H1 (cell line): ENCODE measurements around the gene ZNF316. TPM values are rescaled to one million over a fixed set of nuclear protein-coding genes. Genes with fewer than 3 reads are reported as not detected.

Experiments used
- CTCF ChIA-PET: fragments of 300-600 bp; sonication (Branson Sonifier 250); formaldehyde crosslinking; loops from one replicate; lab custom pipeline; 2021; ENCODE audit not compliant: partially characterized antibody; lab: Charles Lee
- POLR2A ChIA-PET: fragments of 300-600 bp; sonication (Branson Sonifier 250); formaldehyde crosslinking; loops from one replicate; lab custom pipeline; 2021; ENCODE audit warnings: inconsistent platforms; ENCODE audit not compliant: partially characterized antibody; lab: Charles Lee
- DNase-seq, 2 experiments: peaks; one replicate each; pipeline versions ENCODE4 v3.0.0 to v3.0.0-alpha.2; 2010 to 2022; ENCODE audit warnings: low spot score in 2 of 2, low read depth in 1 of 2, mixed read lengths in 1 of 2
- FAIRE-seq: peaks from 2 replicates; lab custom pipeline; 2011; peaks lifted over from hg19 to GRCh38; lab: Jason Lieb, UNC
- H2AFZ ChIP-seq: 2 replicates; pipeline ENCODE4 v1.8.1; 2012; ENCODE audit warnings: low read length, inconsistent platforms
- H2AK5ac ChIP-seq: 2 replicates; pipeline ENCODE4 v1.6.1; 2013; ENCODE audit warnings: low read depth, low read length
- H2BK120ac ChIP-seq: replicated peaks from 2 replicates; pipeline ENCODE3; 2013; ENCODE audit warnings: low read depth, low read length, inconsistent platforms
- H2BK12ac ChIP-seq: 2 replicates; pipeline ENCODE4 v1.6.1; 2013; ENCODE audit warnings: low read depth, low read length
- H2BK15ac ChIP-seq: 2 replicates; pipeline ENCODE4 v1.6.1; 2013; ENCODE audit warnings: low read length
- H2BK20ac ChIP-seq: 2 replicates; pipeline ENCODE4 v1.6.1; 2013; ENCODE audit warnings: low read length
- H2BK5ac ChIP-seq: 2 replicates; pipeline ENCODE4 v1.6.1; 2013; ENCODE audit warnings: low read depth, low read length
- H3K14ac ChIP-seq: 2 replicates; pipeline ENCODE4 v1.6.1; 2013; ENCODE audit warnings: inconsistent platforms; ENCODE audit not compliant: insufficient read length
- H3K18ac ChIP-seq: 2 replicates; pipeline ENCODE4 v1.6.1; 2013; ENCODE audit warnings: low read length; ENCODE audit errors: extremely low read depth
- H3K23ac ChIP-seq: 2 replicates; pipeline ENCODE4 v1.6.1; 2013; ENCODE audit warnings: inconsistent platforms; ENCODE audit not compliant: insufficient read length
- H3K23me2 ChIP-seq: 2 replicates; pipeline ENCODE4 v1.6.1; 2013; ENCODE audit warnings: low read depth, low read length
- H3K27ac ChIP-seq: 2 replicates; pipeline ENCODE4 v1.6.1; 2011; ENCODE audit warnings: low read depth, low read length, inconsistent platforms
- H3K27me3 ChIP-seq, 4 experiments: replicated peaks in 1 of 4; 1 replicate in 1 of 4; 2 replicates in 3 of 4; pipeline versions ENCODE4 v1.6.1 to v1.8.1; 2011 to 2013; ENCODE audit warnings: low read length in 3 of 4, mild to moderate bottlenecking in 3 of 4, inconsistent platforms in 2 of 4, mixed read lengths in 2 of 4, moderate library complexity in 1 of 4; ENCODE audit not compliant: control insufficient read depth in 3 of 4, insufficient read depth in 3 of 4; ENCODE audit errors: extremely low read depth in 1 of 4
- H3K36me3 ChIP-seq, 4 experiments: 2 replicates each; pipeline versions ENCODE4 v1.6.1 to v1.8.1; 2011 to 2013; ENCODE audit warnings: mild to moderate bottlenecking in 4 of 4, low read length in 3 of 4, moderate library complexity in 2 of 4, control low read depth in 1 of 4, inconsistent platforms in 1 of 4; ENCODE audit not compliant: insufficient read depth in 4 of 4, control insufficient read depth in 2 of 4
- H3K4ac ChIP-seq: replicated peaks from 2 replicates; pipeline ENCODE3; 2013; ENCODE audit warnings: low read length, low read depth, mixed read lengths, inconsistent platforms; ENCODE audit not compliant: insufficient read length
- H3K4me1 ChIP-seq, 4 experiments: replicated peaks in 1 of 4; 1 replicate in 1 of 4; 2 replicates in 3 of 4; pipeline versions ENCODE4 v1.6.1 to v1.8.1; 2011 to 2013; ENCODE audit warnings: low read length in 3 of 4, inconsistent platforms in 2 of 4, mixed read lengths in 1 of 4; ENCODE audit not compliant: insufficient read depth in 4 of 4, control insufficient read depth in 3 of 4
- H3K4me2 ChIP-seq, 2 experiments: 2 replicates each; pipeline versions ENCODE4 v1.6.1 to v1.8.1; 2011 to 2013; ENCODE audit warnings: low read depth in 2 of 2, low read length in 2 of 2, control low read depth in 1 of 2, inconsistent platforms in 1 of 2, mild to moderate bottlenecking in 1 of 2; ENCODE audit not compliant: insufficient read depth in 1 of 2
- H3K4me3 ChIP-seq, 4 experiments: fragments of 200-600, 300-600 bp in 1 of 4; sonication (generic), shearing (Covaris generic), sonication (Bioruptor Twin) in 1 of 4; 2 replicates each; pipeline versions ENCODE4 v1.5.1 to v1.8.1; 2011 to 2016; ENCODE audit warnings: low read length in 4 of 4, low read depth in 3 of 4, control low read depth in 2 of 4, inconsistent platforms in 2 of 4, mild to moderate bottlenecking in 2 of 4, mixed read lengths in 1 of 4, moderate library complexity in 1 of 4; ENCODE audit not compliant: insufficient read depth in 2 of 4; ENCODE audit errors: extremely low read depth in 1 of 4
- H3K56ac ChIP-seq: replicated peaks from 2 replicates; pipeline ENCODE3; 2013; ENCODE audit warnings: low read depth, mild to moderate bottlenecking, mixed read lengths, low read length, inconsistent platforms; ENCODE audit not compliant: insufficient read length
- H3K79me1 ChIP-seq: 2 replicates; pipeline ENCODE4 v1.6.1; 2013; ENCODE audit warnings: low read depth, low read length, control low read depth
- H3K79me2 ChIP-seq, 2 experiments: 2 replicates each; pipeline versions ENCODE4 v1.6.1 to v1.8.1; 2012 to 2013; ENCODE audit warnings: low read length in 2 of 2, mild to moderate bottlenecking in 2 of 2, inconsistent platforms in 1 of 2; ENCODE audit not compliant: insufficient read depth in 2 of 2, control insufficient read depth in 1 of 2
- H3K9ac ChIP-seq, 4 experiments: replicated peaks in 1 of 4; 1 replicate in 1 of 4; 2 replicates in 3 of 4; pipeline versions ENCODE4 v1.6.1 to v1.8.1; 2011 to 2013; ENCODE audit warnings: low read depth in 3 of 4, low read length in 3 of 4, control low read depth in 2 of 4, mild to moderate bottlenecking in 2 of 4, moderate library complexity in 2 of 4, inconsistent platforms in 1 of 4; ENCODE audit errors: extremely low read depth in 1 of 4
- H3K9me3 ChIP-seq, 2 experiments: 2 replicates each; pipeline versions ENCODE4 v1.6.1 to v1.8.1; 2012 to 2013; ENCODE audit warnings: mild to moderate bottlenecking in 2 of 2, moderate library complexity in 2 of 2, control low read depth in 1 of 2, inconsistent platforms in 1 of 2, low read depth in 1 of 2, low read length in 1 of 2, mixed read lengths in 1 of 2; ENCODE audit not compliant: insufficient read depth in 2 of 2
- H4K20me1 ChIP-seq, 2 experiments: replicated peaks in 1 of 2; 2 replicates each; pipeline versions ENCODE3 to v1.8.1; 2011 to 2013; ENCODE audit warnings: inconsistent platforms in 2 of 2, low read length in 2 of 2, mild to moderate bottlenecking in 1 of 2; ENCODE audit not compliant: insufficient read depth in 2 of 2, control insufficient read depth in 1 of 2
- H4K5ac ChIP-seq: 2 replicates; pipeline ENCODE4 v1.6.1; 2013; ENCODE audit warnings: low read length, low read depth, mixed read lengths, inconsistent platforms; ENCODE audit not compliant: insufficient read length
- H4K8ac ChIP-seq: 2 replicates; pipeline ENCODE4 v1.8.0; 2013; ENCODE audit warnings: mild to moderate bottlenecking, moderate library complexity, low read length, inconsistent platforms; ENCODE audit not compliant: insufficient read depth; ENCODE audit errors: extremely low read depth
- H4K91ac ChIP-seq: replicated peaks from 2 replicates; pipeline ENCODE3; 2013; ENCODE audit warnings: low read length, mixed read lengths, inconsistent platforms; ENCODE audit not compliant: insufficient read length
- CBX5 ChIP-seq: fragments of 300-800, 300-1000 bp; sonication (generic); IDR thresholded peaks from 2 replicates; pipeline ENCODE4 v1.7.1; 2016; ENCODE audit warnings: antibody characterized with exemption, low read length, low read depth
- CREB1 ChIP-seq: IDR thresholded peaks from 2 replicates; pipeline ENCODE4 v1.6.1; 2012; ENCODE audit warnings: inconsistent platforms
- CTBP2 ChIP-seq: IDR thresholded peaks from 2 replicates; pipeline ENCODE4 v1.7.0; 2011; ENCODE audit warnings: borderline replicate concordance, mild to moderate bottlenecking, moderate library complexity, mixed read lengths, low read length; ENCODE audit not compliant: insufficient read depth, insufficient read length
- EGR1 ChIP-seq: IDR thresholded peaks from 2 replicates; pipeline ENCODE4 v1.6.1; 2011; ENCODE audit warnings: low read depth, low read length, borderline replicate concordance
- GTF2F1 ChIP-seq: IDR thresholded peaks from 2 replicates; pipeline ENCODE4 v1.6.1; 2012; ENCODE audit warnings: low read depth, low read length, improper control_type of control experiment, borderline replicate concordance
- MAX ChIP-seq: IDR thresholded peaks from 2 replicates; pipeline ENCODE4 v1.6.1; 2012; ENCODE audit warnings: inconsistent platforms
- NRF1 ChIP-seq: IDR thresholded peaks from 2 replicates; pipeline ENCODE4 v1.6.1; 2011; ENCODE audit warnings: mild to moderate bottlenecking, low read depth, low read length, improper control_type of control experiment
- RAD21 ChIP-seq, 2 experiments: IDR thresholded peaks in 1 of 2; conservative IDR thresholded peaks in 1 of 2; 2 replicates each; pipeline ENCODE4 v1.6.1; 2011; ENCODE audit warnings: low read depth in 2 of 2, low read length in 2 of 2, improper control_type of control experiment in 1 of 2, inconsistent platforms in 1 of 2, mild to moderate bottlenecking in 1 of 2, moderate library complexity in 1 of 2
- RNF2 ChIP-seq: fragments of 200-900, 300-1000 bp; sonication (generic); IDR thresholded peaks from 2 replicates; pipeline ENCODE4 v1.7.1; 2016; ENCODE audit warnings: borderline replicate concordance, low read depth, mild to moderate bottlenecking, antibody characterized with exemption, low read length; ENCODE audit not compliant: poor library complexity, severe bottlenecking; ENCODE audit errors: missing control alignments
- SIRT6 ChIP-seq: IDR thresholded peaks from one replicate; pipeline ENCODE4 v1.7.1; 2012; ENCODE audit warnings: low read length, inconsistent platforms
- SRF ChIP-seq: IDR thresholded peaks from 2 replicates; pipeline ENCODE4 v1.6.1; 2011; ENCODE audit warnings: mild to moderate bottlenecking, low read depth, low read length, moderate library complexity
- TAF7 ChIP-seq: optimal IDR thresholded peaks from 2 replicates; pipeline ENCODE3; 2011; ENCODE audit warnings: low read depth, mild to moderate bottlenecking, inconsistent platforms, low read length, moderate library complexity, borderline replicate concordance
- ZNF274 ChIP-seq: IDR thresholded peaks from 2 replicates; pipeline ENCODE4 v1.7.0; 2012; ENCODE audit warnings: low read length, borderline replicate concordance; ENCODE audit errors: extremely low read depth
- WGBS, 2 experiments: shearing (Covaris generic) in 1 of 2; methylation state at CpG; one replicate each; pipeline versions ENCODE4 v1.1.6 to v1.1.7; 2013 to 2015; ENCODE audit warnings: low lambda C conversion rate in 2 of 2, mixed read lengths in 2 of 2, inconsistent platforms in 1 of 2, low coverage in 1 of 2, missing lambda C conversion rate in 1 of 2; ENCODE audit not compliant: insufficient replicate concordance in 2 of 2, insufficient coverage in 1 of 2, insufficient read length in 1 of 2; ENCODE audit errors: extremely low coverage in 1 of 2, missing lambda C conversion rate in 1 of 2; 5-methylcytosine and 5-hydroxymethylcytosine counted together
- polyA plus RNA-seq, 7 experiments: library from polyadenylated mRNA; depleted of rRNA in 3 of 7; stranded (reverse) in 5 of 7; unstranded in 2 of 7; fragments of >200 nt in 5 of 7; fragments of 200-250 nt in 2 of 7; gene quantifications; 1 replicate in 5 of 7; 2 replicates in 1 of 7; 4 replicates in 1 of 7; pipeline versions ENCODE4 v1.2.1 to v1.2.3, GENCODE V29; 2011 to 2013; ENCODE audit warnings: missing spikeins in 2 of 7, mixed read lengths in 2 of 7
- total RNA-seq: library from RNA; stranded (reverse); fragmentation: NEBNext Ultra II Directional; extraction: Animal tissue kit (Norgen Biotek cat#: 25700); gene quantifications from 2 replicates; pipeline ENCODE4 v1.2.1, GENCODE V29; 2021

Gene ZNF316
- total and polyA plus RNA-seq, 2 of the 8 experiments (the other 6 are each of a cell fraction or from before 2014, with no cell fraction given) = 3.6 to 13.7 TPM

GRCh38 chr7:6607651-6608051 is 29.5 kb upstream of the ZNF316 start:
- no peak overlapping the region for H3K4me3 ChIP-seq
- no peak overlapping the region for H4K8ac ChIP-seq
- POLR2A ChIA-PET = interaction anchor here (0.6 kb wide), 1 partner anchor 48 kb away, joined by 3 read pairs; no protein-coding TSS in a partner anchor
- TF ChIP-seq NRF1 = no peak
- TF ChIP-seq RNF2 = no peak
- no peak for TF ChIP-seq SIRT6
- TF ChIP-seq GTF2F1 = no peak
- no peak for TF ChIP-seq SRF
- TF ChIP-seq ZNF274 = no peak
- no peak for TF ChIP-seq RAD21 (IDR thresholded peaks at IDR 0.05 in 1 of 2, conservative IDR thresholded peaks at IDR 0.05 in 1 of 2; ENCODE audit: low read depth in 2 of 2, low read length in 2 of 2)
- TF ChIP-seq TAF7 = no peak
- TF ChIP-seq CTBP2 = no peak
- TF ChIP-seq CREB1 = no peak
- TF ChIP-seq MAX = no peak
- TF ChIP-seq CBX5 = no peak
- TF ChIP-seq EGR1 = no peak

More at GRCh38 chr7:6607651-6608051, 29.5 kb upstream of the ZNF316 start:
- Histone ChIP-seq H4K20me1 (peaks cover 2 to 4% of the 10 kb centered on the region in 2 experiments), H3K36me3 (peaks cover 0 to 4% (median 2%) of the 10 kb centered on the region in 4 experiments; a peak in 3 of 8 replicates), H2BK5ac (no peak overlapping the region), H3K18ac (no peak overlapping the region), H2BK12ac (no peak overlapping the region), H3K9ac (no peak overlapping the region; a peak in 1 of 7 replicates), H3K27ac (no peak overlapping the region), H2BK15ac (no peak overlapping the region), H3K9me3 (no peaks in the 10 kb centered on the region), H3K79me2 (no peaks in the 10 kb centered on the region), H3K79me1 (no peaks in the 10 kb centered on the region), H3K4me2 (no peak overlapping the region), H2AK5ac (no peak overlapping the region), H3K23ac (no peak overlapping the region), H3K14ac (no peak overlapping the region), H3K4ac (no peak overlapping the region), H4K91ac (no peak overlapping the region), H4K5ac (no peak overlapping the region), H3K23me2 (no peaks in the 10 kb centered on the region), H2BK20ac (no peak overlapping the region), H2BK120ac (no peak overlapping the region), H3K56ac (no peak overlapping the region), H3K27me3 (no peaks in the 10 kb centered on the region), H3K4me1 (0 out of 7 replicates have a peak, but pooled peaks cover 0 to 2% (median 0%) of the 10 kb centered on the region in 4 experiments), H2AFZ (no peak overlapping the region)
- CTCF ChIA-PET = interaction anchor here (0.7 to 1.1 kb wide), 2 partner anchors 113 to 249 kb away, joined by 3 read pairs; no protein-coding TSS in a partner anchor
- FAIRE-seq (no peak), DNase-seq (no peak)
- WGBS, 2 experiments = 97% methylated on average over 12 of the region's 38 CpGs; no CpG with 5 or more reads in 1 of the 2 experiments
